ENCODE data around the gene TRPM1. TPM values are rescaled to one million over a fixed set of nuclear protein-coding genes. Genes with fewer than 3 reads are reported as not detected.

The TRPM1 gene
- total RNA-seq, 1 donor from 2014 or later = not detected

DNA sequence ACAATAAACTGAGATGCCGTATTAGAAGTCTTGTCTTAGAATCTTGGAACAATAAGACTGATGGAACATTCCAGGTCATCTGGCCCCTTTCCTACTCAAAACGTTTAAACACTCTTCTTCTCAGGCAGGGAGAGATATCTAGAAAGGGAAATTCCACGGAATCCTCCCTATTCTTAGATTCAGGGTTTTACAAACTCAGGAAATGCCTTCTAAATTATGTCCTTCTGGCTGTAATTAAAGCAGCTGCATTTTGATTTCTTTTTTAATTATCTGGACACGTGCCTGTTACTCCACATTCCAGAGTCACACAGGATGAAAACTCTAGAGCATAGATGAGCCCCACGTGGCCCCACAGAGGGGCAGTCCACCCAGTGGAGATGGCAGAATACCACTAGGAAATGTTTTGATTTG is 68.6 kb downstream of the TRPM1 start:
- Mint-ChIP-seq H3K4me3 (no peak overlapping the region), H3K36me3 (ENCODE audit: low read depth) (no peaks in the 10 kb centered on the region), H3K27me3 (ENCODE audit: insufficient read depth) (peaks cover 15% of the 10 kb centered on the region), H3K9me3 (no peaks in the 10 kb centered on the region), H3K27ac (no peak overlapping the region), H3K4me1 (ENCODE audit: low read depth) (peaks cover 8% of the 10 kb centered on the region)
- DNase-seq (ENCODE audit: low spot score) = no peak
- intact Hi-C loops (cut with micrococcal nuclease) = no loop called here

DNA sequence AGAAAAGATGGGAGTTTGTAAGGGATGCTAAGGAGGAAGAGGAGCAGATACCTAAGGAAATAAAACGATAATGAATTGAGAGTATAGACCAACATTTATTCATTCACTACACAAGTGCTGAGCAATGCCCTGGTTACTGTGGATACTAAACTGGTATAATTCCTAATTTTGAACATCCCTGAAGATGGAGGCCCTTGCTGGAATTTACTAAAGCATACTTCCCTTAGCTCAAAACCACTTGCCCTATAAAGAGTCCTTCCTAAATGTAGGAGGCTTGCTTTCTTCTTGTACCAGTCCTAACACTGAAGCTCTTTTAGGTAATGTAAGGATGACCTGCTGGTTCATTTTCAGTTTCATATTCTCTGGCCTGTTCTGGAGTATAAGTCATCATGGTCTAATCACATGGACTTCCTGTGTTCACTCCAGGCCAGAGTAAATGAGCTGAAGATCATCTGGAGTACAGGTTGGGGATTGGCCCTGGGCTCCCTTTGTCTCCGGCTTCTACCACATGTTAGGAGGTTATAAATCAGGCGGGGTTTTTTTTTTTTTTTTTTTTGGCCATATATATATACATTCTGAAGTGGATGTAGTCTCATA is 70.0 kb downstream of the TRPM1 start:
- DNase-seq (ENCODE audit: low spot score) = no peak
- Mint-ChIP-seq H3K4me3 (no peak overlapping the region), H3K9me3 (no peaks in the 10 kb centered on the region), H3K27me3 (ENCODE audit: insufficient read depth) (peaks cover 26% of the 10 kb centered on the region), H3K27ac (no peak overlapping the region), H3K4me1 (ENCODE audit: low read depth) (peaks cover 8% of the 10 kb centered on the region), H3K36me3 (ENCODE audit: low read depth) (no peaks in the 10 kb centered on the region)
- intact Hi-C loops (cut with micrococcal nuclease) = no loop called here

DNA sequence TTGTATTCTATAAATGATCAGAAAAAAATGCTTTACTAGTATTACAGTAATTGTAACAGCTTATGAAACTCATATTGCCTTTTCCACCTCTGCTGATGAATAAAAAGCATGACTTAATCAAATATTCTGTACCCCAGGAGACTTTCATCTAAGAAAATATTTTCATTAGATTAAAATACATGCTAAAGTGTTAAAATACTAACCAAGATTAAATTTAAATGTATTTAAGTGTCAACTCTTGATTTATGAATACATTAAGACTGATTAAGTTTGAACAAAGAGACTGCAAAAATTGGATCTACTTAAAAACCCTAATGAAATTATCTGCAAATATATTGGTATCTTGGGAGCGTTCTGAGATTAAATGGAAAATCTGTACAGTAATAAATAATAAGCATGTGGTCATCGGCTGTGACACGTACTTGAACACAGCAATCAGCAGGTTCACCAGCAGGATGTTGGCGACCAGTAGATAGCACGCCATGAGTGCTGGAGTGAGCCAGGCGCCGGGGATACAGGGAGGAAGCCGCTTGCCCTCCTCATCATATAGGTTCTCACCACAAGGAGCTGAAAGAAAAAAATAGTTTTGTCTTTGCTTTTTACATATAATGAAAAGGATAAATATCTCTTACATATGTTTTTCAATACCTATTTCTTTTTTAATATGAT is 73.5 kb downstream of the TRPM1 start:
- DNase-seq (ENCODE audit: low spot score) = no peak
- Mint-ChIP-seq H3K4me3 (no peak overlapping the region), H3K27ac (no peak overlapping the region), H3K36me3 (ENCODE audit: low read depth) (no peaks in the 10 kb centered on the region), H3K4me1 (ENCODE audit: low read depth) (peaks cover 8% of the 10 kb centered on the region), H3K27me3 (ENCODE audit: insufficient read depth) (peaks cover 34% of the 10 kb centered on the region), H3K9me3 (no peaks in the 10 kb centered on the region)
- intact Hi-C loops (cut with micrococcal nuclease) = no loop called here

DNA sequence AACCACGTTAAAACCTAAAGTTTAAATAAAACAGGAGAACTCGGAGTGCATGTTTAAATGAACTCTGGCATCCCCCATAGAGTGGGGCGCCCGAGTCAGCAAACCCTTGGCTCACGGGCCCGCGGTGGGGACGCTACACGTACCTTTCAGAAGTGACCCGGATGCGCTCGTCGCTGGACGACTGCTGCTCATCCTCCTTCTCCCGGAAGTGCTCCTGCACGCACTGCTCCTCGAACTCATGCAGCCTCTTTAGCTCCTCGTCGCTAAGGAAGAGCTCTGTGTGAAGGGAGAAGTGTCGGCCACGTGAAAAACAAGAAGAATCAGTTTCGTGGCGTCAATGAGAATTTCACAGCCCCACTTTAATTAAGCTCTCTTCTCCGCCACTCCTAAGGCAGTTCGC is 75.5 kb downstream of the TRPM1 start:
- no peak overlapping the region for H3K4me3 Mint-ChIP-seq
- DNase-seq (ENCODE audit: low spot score) = no peak
- H3K27ac Mint-ChIP-seq = no peak overlapping the region
- intact Hi-C loops (cut with micrococcal nuclease) = no loop called here
- no peaks in the 10 kb centered on the region for H3K9me3 Mint-ChIP-seq
- H3K4me1 Mint-ChIP-seq (ENCODE audit: low read depth) = no peaks in the 10 kb centered on the region
- peaks cover 37% of the 10 kb centered on the region for H3K27me3 Mint-ChIP-seq (ENCODE audit: insufficient read depth)
- no peaks in the 10 kb centered on the region for H3K36me3 Mint-ChIP-seq (ENCODE audit: low read depth)

DNA sequence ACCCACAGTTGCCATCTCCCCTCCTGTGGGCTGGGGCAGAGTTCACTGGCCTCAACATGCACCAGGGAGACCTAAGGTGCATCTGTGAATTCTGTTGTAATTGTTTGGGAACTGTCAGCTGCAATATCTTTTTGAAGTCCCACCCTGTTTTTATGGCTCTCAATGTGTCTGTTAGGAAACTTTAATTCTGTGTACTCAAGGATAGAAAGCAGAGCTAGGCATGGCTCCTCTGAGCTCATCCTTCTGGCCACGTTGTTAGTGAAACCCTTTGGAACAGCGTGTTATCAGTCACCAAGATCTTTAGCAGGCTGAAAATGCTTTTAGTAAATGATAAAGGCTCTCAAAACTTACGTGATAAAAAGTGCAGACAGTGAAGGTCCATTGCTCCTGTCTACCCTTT is 76.5 kb downstream of the TRPM1 start:
- Mint-ChIP-seq H3K4me3 (no peak overlapping the region), H3K9me3 (no peaks in the 10 kb centered on the region)
- DNase-seq (ENCODE audit: low spot score) = no peak

DNA sequence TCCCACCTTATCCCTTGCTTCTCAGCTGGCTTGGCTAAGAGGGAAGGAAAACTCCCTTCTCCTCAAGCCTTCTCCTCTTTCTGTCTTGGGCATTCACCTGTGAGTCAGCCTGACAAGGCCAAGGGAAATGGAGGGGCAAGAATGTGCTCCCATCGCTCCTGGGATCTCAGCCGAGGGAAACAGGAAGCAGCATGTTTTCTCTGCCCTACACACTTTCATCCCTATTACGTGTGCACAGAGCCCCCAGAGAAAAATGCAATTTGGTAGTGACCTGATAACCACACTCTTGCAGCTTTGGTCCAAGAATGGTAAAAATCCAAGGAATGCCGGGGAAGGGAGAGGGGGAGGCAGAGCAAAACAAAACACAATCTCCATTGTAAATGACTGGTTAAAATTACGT is 77.2 kb downstream of the TRPM1 start:
- H3K9me3 Mint-ChIP-seq = no peaks in the 10 kb centered on the region
- H3K36me3 Mint-ChIP-seq (ENCODE audit: low read depth) = no peaks in the 10 kb centered on the region
- H3K4me3 Mint-ChIP-seq = no peak overlapping the region
- DNase-seq (ENCODE audit: low spot score) = no peak
- H3K27ac Mint-ChIP-seq = no peak overlapping the region
- intact Hi-C loops (cut with micrococcal nuclease) = no loop called here
- H3K4me1 Mint-ChIP-seq (ENCODE audit: low read depth) = no peaks in the 10 kb centered on the region
- H3K27me3 Mint-ChIP-seq (ENCODE audit: insufficient read depth) = peaks cover 37% of the 10 kb centered on the region

More for the DNA sequence above, 76.5 kb downstream of the TRPM1 start:
- H3K27me3 Mint-ChIP-seq (ENCODE audit: insufficient read depth) = peaks cover 40% of the 10 kb centered on the region
- no peaks in the 10 kb centered on the region for H3K36me3 Mint-ChIP-seq (ENCODE audit: low read depth)
- intact Hi-C loops (cut with micrococcal nuclease) = no loop called here
- no peaks in the 10 kb centered on the region for H3K4me1 Mint-ChIP-seq (ENCODE audit: low read depth)
- no peak overlapping the region for H3K27ac Mint-ChIP-seq

DNA sequence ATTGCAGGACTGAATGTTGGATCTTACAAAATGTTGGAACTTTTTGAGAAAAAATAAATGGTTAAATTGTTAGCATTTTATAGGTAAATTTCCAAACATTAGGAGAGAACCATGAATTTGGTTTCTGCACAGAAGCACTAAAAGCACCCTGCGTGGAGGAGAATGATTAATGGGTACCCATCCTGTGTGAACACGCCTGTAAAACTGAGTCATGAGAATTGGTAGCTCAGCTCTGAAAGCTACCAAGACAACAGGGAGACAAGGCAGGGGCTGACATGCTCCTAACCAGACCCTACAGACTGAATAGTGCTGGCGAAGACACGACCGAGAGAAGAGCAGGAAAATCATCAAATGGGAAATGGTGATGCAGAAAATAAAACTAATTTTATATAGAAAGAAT is 77.7 kb downstream of the TRPM1 start:
- intact Hi-C loops (cut with micrococcal nuclease) = no loop called here
- no peak overlapping the region for H3K4me3 Mint-ChIP-seq
- no peak for DNase-seq (ENCODE audit: low spot score)
- no peak overlapping the region for H3K27ac Mint-ChIP-seq
- no peaks in the 10 kb centered on the region for H3K36me3 Mint-ChIP-seq (ENCODE audit: low read depth)
- peaks cover 35% of the 10 kb centered on the region for H3K27me3 Mint-ChIP-seq (ENCODE audit: insufficient read depth)
- H3K9me3 Mint-ChIP-seq = no peaks in the 10 kb centered on the region
- H3K4me1 Mint-ChIP-seq (ENCODE audit: low read depth) = no peaks in the 10 kb centered on the region

DNA sequence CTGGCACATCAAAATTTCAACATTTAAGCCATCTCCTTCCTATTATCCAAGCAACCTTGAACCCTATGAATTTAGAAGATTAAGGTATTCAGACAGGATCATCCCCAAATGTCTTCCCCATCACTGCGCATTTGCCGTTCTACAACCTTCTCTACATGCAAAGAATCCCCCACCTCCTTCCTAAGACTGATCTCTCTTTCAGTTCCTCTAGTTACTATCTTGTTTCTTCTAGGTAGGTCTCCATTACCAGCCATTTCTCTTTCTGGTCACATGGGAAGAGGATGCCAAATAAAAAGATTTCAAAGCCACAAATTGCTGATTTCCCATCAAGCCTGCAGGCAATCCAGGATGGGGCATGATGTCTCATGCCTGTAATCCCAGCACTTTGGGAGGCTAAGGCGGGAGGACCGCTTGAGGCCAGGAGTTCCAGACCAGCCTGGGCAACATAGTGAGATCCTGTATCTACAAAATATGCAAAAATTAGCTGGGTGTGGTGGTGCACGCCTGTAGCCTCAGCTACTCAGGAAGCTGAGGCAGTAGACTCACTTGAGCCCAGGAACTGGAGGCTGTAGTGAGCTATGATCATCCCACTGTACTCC is 80.4 kb downstream of the TRPM1 start:
- H3K4me1 Mint-ChIP-seq (ENCODE audit: low read depth) = no peaks in the 10 kb centered on the region
- DNase-seq (ENCODE audit: low spot score) = no peak
- H3K9me3 Mint-ChIP-seq = no peaks in the 10 kb centered on the region
- no peak overlapping the region for H3K4me3 Mint-ChIP-seq
- H3K36me3 Mint-ChIP-seq (ENCODE audit: low read depth) = no peaks in the 10 kb centered on the region
- intact Hi-C loops (cut with micrococcal nuclease) = no loop called here
- H3K27ac Mint-ChIP-seq = no peak overlapping the region
- peaks cover 20% of the 10 kb centered on the region for H3K27me3 Mint-ChIP-seq (ENCODE audit: insufficient read depth)

DNA sequence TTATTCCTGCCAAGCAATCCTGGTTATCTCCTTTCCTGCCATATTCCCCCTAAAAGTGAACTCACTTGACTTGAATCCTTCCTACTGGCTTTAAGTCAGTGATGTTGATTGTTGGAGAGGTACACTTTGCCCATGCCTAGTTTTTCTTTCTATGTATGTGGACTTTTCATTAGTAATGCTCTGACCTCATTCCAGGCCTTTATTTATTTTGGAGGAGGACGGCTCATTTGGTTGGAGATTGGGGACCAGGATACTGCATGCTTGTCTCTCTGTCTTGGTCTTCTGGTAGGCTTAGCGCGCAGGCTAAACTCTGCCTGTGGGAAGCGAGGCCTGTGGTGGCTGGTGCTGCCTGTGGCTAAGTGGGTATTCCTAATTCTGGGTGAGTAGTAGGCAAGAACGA is 81.0 kb downstream of the TRPM1 start:
- Mint-ChIP-seq H3K4me1 (ENCODE audit: low read depth) (no peaks in the 10 kb centered on the region), H3K27ac (no peak overlapping the region), H3K27me3 (ENCODE audit: insufficient read depth) (peaks cover 20% of the 10 kb centered on the region), H3K36me3 (ENCODE audit: low read depth) (no peaks in the 10 kb centered on the region), H3K4me3 (no peak overlapping the region), H3K9me3 (no peaks in the 10 kb centered on the region)
- intact Hi-C loops (cut with micrococcal nuclease) = no loop called here
- no peak for DNase-seq (ENCODE audit: low spot score)

DNA sequence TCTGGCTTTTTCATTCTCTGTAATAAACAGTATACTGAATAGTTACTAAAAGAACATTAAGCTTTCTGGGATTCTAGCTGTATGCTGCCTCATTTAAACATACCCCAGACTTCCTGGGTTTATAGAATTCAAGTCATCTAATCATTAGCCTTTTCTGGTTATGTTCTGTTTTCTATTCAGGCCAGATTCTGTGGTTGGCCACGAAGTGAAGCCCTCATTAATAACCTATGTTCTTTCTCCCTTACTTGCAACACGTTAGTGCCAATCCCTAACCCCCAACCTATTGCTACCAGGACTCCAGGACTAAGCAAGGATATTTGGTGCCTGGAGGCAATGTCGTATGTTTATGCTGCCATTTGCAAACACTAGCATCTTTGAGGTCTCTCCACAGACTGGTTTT is 81.5 kb downstream of the TRPM1 start:
- H3K9me3 Mint-ChIP-seq = no peaks in the 10 kb centered on the region
- intact Hi-C loops (cut with micrococcal nuclease) = no loop called here
- no peaks in the 10 kb centered on the region for H3K4me1 Mint-ChIP-seq (ENCODE audit: low read depth)
- no peak overlapping the region for H3K27ac Mint-ChIP-seq
- H3K27me3 Mint-ChIP-seq (ENCODE audit: insufficient read depth) = peaks cover 18% of the 10 kb centered on the region
- H3K4me3 Mint-ChIP-seq = no peak overlapping the region
- no peaks in the 10 kb centered on the region for H3K36me3 Mint-ChIP-seq (ENCODE audit: low read depth)
- DNase-seq (ENCODE audit: low spot score) = no peak

DNA sequence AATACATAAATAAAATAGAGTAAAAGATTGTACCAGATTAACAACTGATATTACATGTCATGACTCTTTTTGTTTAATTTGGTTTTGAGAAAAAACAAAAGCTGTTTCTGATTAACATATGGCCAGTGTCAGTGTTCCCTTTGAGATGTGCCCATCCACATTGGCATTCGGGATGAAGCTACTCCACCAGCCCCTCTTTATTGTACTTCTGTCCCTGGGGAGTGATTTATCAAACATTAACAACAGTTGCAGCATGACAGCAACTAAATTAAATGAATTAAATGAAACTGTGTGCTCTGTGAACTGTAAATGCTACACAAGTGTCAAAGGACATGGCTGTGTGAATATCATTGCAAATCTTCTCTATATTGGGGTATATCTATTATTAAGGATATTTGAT is 84.2 kb downstream of the TRPM1 start:
- Mint-ChIP-seq H3K9me3 (peaks cover 14% of the 10 kb centered on the region), H3K27me3 (ENCODE audit: insufficient read depth) (peaks cover 8% of the 10 kb centered on the region), H3K4me1 (ENCODE audit: low read depth) (peaks cover 17% of the 10 kb centered on the region), H3K4me3 (no peak overlapping the region), H3K27ac (no peak overlapping the region), H3K36me3 (ENCODE audit: low read depth) (peaks cover 6% of the 10 kb centered on the region)
- intact Hi-C loops (cut with micrococcal nuclease) = no loop called here
- DNase-seq (ENCODE audit: low spot score) = no peak

DNA sequence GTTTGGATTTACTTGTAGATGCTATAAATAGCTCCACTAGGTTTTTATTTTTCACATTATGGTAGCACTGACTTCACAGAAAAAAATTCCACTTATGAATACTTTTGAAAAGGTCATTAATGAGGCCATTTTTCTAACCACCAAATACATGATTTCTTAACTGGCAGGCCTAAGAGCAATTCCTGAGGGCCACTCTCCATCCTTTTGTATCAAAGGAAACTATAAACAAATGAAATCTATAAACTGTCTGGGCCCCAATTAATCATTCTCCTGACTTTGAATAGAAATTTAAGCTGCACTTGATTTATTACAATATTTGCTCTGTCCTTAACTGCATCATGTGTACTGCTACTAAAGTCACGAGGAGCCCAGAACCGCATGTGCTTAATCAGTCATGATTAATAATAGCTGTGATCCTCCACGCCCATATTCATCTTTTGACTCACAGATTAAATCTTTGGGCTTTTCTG is 85.0 kb downstream of the TRPM1 start:
- Mint-ChIP-seq H3K9me3 (peaks cover 22% of the 10 kb centered on the region), H3K27me3 (ENCODE audit: insufficient read depth) (peaks cover 8% of the 10 kb centered on the region), H3K27ac (no peak overlapping the region), H3K4me3 (no peak overlapping the region), H3K4me1 (ENCODE audit: low read depth) (peaks cover 17% of the 10 kb centered on the region), H3K36me3 (ENCODE audit: low read depth) (peaks cover 6% of the 10 kb centered on the region)
- no peak for DNase-seq (ENCODE audit: low spot score)
- intact Hi-C loops (cut with micrococcal nuclease) = no loop called here

DNA sequence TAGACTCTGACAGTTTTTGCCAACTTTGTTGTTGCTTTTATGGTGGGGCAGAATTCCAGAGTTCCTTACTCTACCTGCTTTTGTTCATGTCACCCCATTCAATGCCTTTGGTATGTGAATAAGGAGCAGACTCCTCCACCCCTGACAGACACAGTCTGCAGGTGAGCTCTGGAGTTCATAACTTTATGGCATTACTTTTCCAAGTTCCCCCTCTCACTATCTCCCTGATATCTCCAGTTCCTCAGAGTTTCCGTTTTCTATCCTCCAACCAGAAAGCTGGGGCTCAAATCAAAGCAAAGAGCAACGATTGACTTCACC is 87.0 kb downstream of the TRPM1 start:
- intact Hi-C loops (cut with micrococcal nuclease) = no loop called here
- no peak for DNase-seq (ENCODE audit: low spot score)
- Mint-ChIP-seq H3K4me1 (ENCODE audit: low read depth) (peaks cover 17% of the 10 kb centered on the region), H3K27me3 (ENCODE audit: insufficient read depth) (peaks cover 6% of the 10 kb centered on the region), H3K27ac (no peak overlapping the region), H3K4me3 (no peak overlapping the region), H3K36me3 (ENCODE audit: low read depth) (peaks cover 6% of the 10 kb centered on the region), H3K9me3 (peaks cover 25% of the 10 kb centered on the region)
